Endothelial cell of umbilical vein (primary cell): ENCODE data around the gene THSD4. TPM values are rescaled to one million over a fixed set of nuclear protein-coding genes. Genes with fewer than 3 reads are reported as not detected.

Experiments used
- BruUV-seq: library from RNA; stranded (reverse); fragments of 400-500 nt; replicated peaks from 2 replicates; lab custom pipeline; 2021; lab: Mats Ljungman, UMichigan
- CTCF ChIA-PET: fragments of 300-600, 350-600 bp; sonication (Branson Sonifier 250); formaldehyde crosslinking; loops from one replicate; lab custom pipeline; 2021; ENCODE audit warnings: antibody characterized with exemption, inconsistent platforms; lab: Charles Lee
- POLR2A ChIA-PET: fragments of 300-600, 350-600 bp; sonication (Branson Sonifier 250); formaldehyde crosslinking; loops from one replicate; lab custom pipeline; 2021; ENCODE audit warnings: antibody characterized with exemption, inconsistent platforms; lab: Charles Lee
- DNase-seq: peaks from one replicate; pipeline ENCODE4 v3.0.0-alpha.2; 2011; ENCODE audit warnings: low read depth, low spot score
- FAIRE-seq: peaks from 2 replicates; lab custom pipeline; 2011; peaks lifted over from hg19 to GRCh38; lab: Jason Lieb, UNC
- H2AFZ ChIP-seq: 2 replicates; pipeline ENCODE4 v1.6.0; 2012; ENCODE audit warnings: low read depth, low read length, control low read depth, inconsistent platforms
- H3K27ac ChIP-seq: 2 replicates; pipeline ENCODE4 v1.5.1; 2011; ENCODE audit warnings: low read depth, mild to moderate bottlenecking, control low read depth, low read length, moderate library complexity; ENCODE audit not compliant: insufficient read depth
- H3K27me3 ChIP-seq, 2 experiments: 2 replicates each; pipeline versions ENCODE4 v1.6.0 to v1.6.1; 2011; ENCODE audit warnings: low read length in 2 of 2, mixed read lengths in 1 of 2; ENCODE audit not compliant: control insufficient read depth in 2 of 2, insufficient read depth in 2 of 2
- H3K36me3 ChIP-seq, 2 experiments: 2 replicates in 1 of 2; 3 replicates in 1 of 2; pipeline ENCODE4 v1.5.1; 2011; ENCODE audit warnings: low read length in 2 of 2, mild to moderate bottlenecking in 1 of 2, moderate library complexity in 1 of 2; ENCODE audit not compliant: control insufficient read depth in 2 of 2, insufficient read depth in 2 of 2; ENCODE audit errors: extremely low read depth in 1 of 2
- H3K4me1 ChIP-seq: 3 replicates; pipeline ENCODE4 v1.5.1; 2011; ENCODE audit warnings: mild to moderate bottlenecking, low read length; ENCODE audit not compliant: control insufficient read depth, insufficient read depth; ENCODE audit errors: extremely low read depth
- H3K4me2 ChIP-seq: 2 replicates; pipeline ENCODE4 v1.6.1; 2011; ENCODE audit warnings: low read length, control low read depth, mixed read lengths; ENCODE audit not compliant: insufficient read depth
- H3K4me3 ChIP-seq, 3 experiments: fragments of 200-600 bp in 1 of 3; sonication (generic), shearing (Covaris generic) in 1 of 3; replicated peaks in 1 of 3; 2 replicates each; pipeline ENCODE4 v1.5.1; 2011 to 2016; ENCODE audit warnings: control low read depth in 3 of 3, low read length in 3 of 3, mild to moderate bottlenecking in 2 of 3, inconsistent platforms in 1 of 3, low read depth in 1 of 3, moderate library complexity in 1 of 3; ENCODE audit not compliant: insufficient read depth in 1 of 3
- H3K79me2 ChIP-seq: 2 replicates; pipeline ENCODE4 v1.6.0; 2012; ENCODE audit warnings: low read length, inconsistent platforms; ENCODE audit not compliant: control insufficient read depth, insufficient read depth
- H3K9ac ChIP-seq: replicated peaks from 2 replicates; pipeline ENCODE3; 2011; ENCODE audit warnings: low read length, control low read depth; ENCODE audit not compliant: insufficient read depth; ENCODE audit errors: extremely low read depth
- H3K9me1 ChIP-seq: replicated peaks from 3 replicates; pipeline ENCODE4 v1.6.0; 2011; ENCODE audit warnings: mild to moderate bottlenecking, low read length; ENCODE audit not compliant: control insufficient read depth, insufficient read depth; ENCODE audit errors: extremely low read depth
- H3K9me3 ChIP-seq: replicated peaks from 2 replicates; pipeline ENCODE4 v1.5.1; 2012; ENCODE audit warnings: low read length, inconsistent platforms; ENCODE audit not compliant: control insufficient read depth, insufficient read depth
- H4K20me1 ChIP-seq: replicated peaks from 2 replicates; pipeline ENCODE3; 2011; ENCODE audit warnings: mild to moderate bottlenecking, low read length; ENCODE audit not compliant: control insufficient read depth, insufficient read depth; ENCODE audit errors: extremely low read depth
- EZH2 ChIP-seq: IDR thresholded peaks from 2 replicates; pipeline ENCODE4 v1.6.1; 2012; ENCODE audit warnings: borderline replicate concordance, low read depth, mild to moderate bottlenecking, moderate library complexity, low read length, inconsistent platforms; ENCODE audit not compliant: severe bottlenecking
- FOS ChIP-seq: IDR thresholded peaks from 2 replicates; pipeline ENCODE4 v1.6.1; 2011; ENCODE audit warnings: mild to moderate bottlenecking, low read length, moderate library complexity, borderline replicate concordance; ENCODE audit not compliant: insufficient read depth
- GATA2 ChIP-seq: IDR thresholded peaks from 2 replicates; pipeline ENCODE4 v1.7.0; 2011; ENCODE audit warnings: low read depth, mild to moderate bottlenecking, moderate library complexity, mixed read lengths, low read length; ENCODE audit not compliant: insufficient read length, insufficient read depth
- JUN ChIP-seq: IDR thresholded peaks from 2 replicates; pipeline ENCODE4 v1.6.1; 2011; ENCODE audit warnings: borderline replicate concordance, low read depth; ENCODE audit not compliant: insufficient read length, insufficient read depth
- MAX ChIP-seq: IDR thresholded peaks from 2 replicates; pipeline ENCODE4 v1.6.1; 2011; ENCODE audit not compliant: insufficient read depth, insufficient read length
- MYC ChIP-seq: IDR thresholded peaks from one replicate; pipeline ENCODE4 v1.6.1; 2011; ENCODE audit warnings: mild to moderate bottlenecking, low read depth, low read length
- POLR2A ChIP-seq: IDR thresholded peaks from 2 replicates; pipeline ENCODE4 v1.6.1; 2012; ENCODE audit warnings: low read depth, mild to moderate bottlenecking, control low read depth, low read length
- POLR2AphosphoS5 ChIP-seq: IDR thresholded peaks from 2 replicates; pipeline ENCODE4 v1.6.1; 2012; ENCODE audit warnings: low read depth, mild to moderate bottlenecking, control low read depth, low read length, moderate library complexity; ENCODE audit not compliant: insufficient read depth
- dilution Hi-C: fragments of 300-500 bp; cut with MboI; formaldehyde crosslinking; loops from one replicate; pipeline ENCODE4 v1.15.0; 2019; ENCODE audit warnings: low sequenced_read_pairs; ENCODE audit not compliant: extremely low pct_ligation_motif_present
- intact Hi-C: fragments of 100-400 bp; cut with micrococcal nuclease; formaldehyde crosslinking; loops from one replicate; pipeline ENCODE4 v1.10.0; 2022
- polyA plus RNA-seq, 4 experiments: library from polyadenylated mRNA; depleted of rRNA in 3 of 4; stranded (reverse) in 3 of 4; unstranded in 1 of 4; fragments of >200 nt; gene quantifications; 2 replicates each; pipeline versions ENCODE4 v1.2.1 to v1.2.3, GENCODE V29; 2011 to 2012; ENCODE audit warnings: missing spikeins in 1 of 4
- total RNA-seq: library from RNA; stranded (reverse); gene quantifications from 2 replicates; pipeline ENCODE4 v1.2.3, GENCODE V29; 2021
- TF ChIP-seq, protein P1 (sequence below), 2 donors: IDR thresholded peaks; 1 replicate in 1 of 2; 2 replicates in 1 of 2; pipeline ENCODE4 v1.5.1; 2011; ENCODE audit warnings: low read length in 2 of 2, mild to moderate bottlenecking in 2 of 2, moderate library complexity in 2 of 2, control low read depth in 1 of 2, inconsistent platforms in 1 of 2, low read depth in 1 of 2; ENCODE audit not compliant: insufficient read depth in 1 of 2; ENCODE audit errors: extremely low read depth in 1 of 2

Gene THSD4
- total and polyA plus RNA-seq, 2 donors (not counting 3 experiments of a cell fraction or from before 2014, with no cell fraction given): 9.9 to 25.4 TPM

- H3K9me3 ChIP-seq: no peaks in the 10 kb centered on the region
- H4K20me1 ChIP-seq: no peaks in the 10 kb centered on the region
- H3K9ac ChIP-seq: no peak overlapping the region
- BruUV-seq: no TSS peak
- no peak overlapping the region for H2AFZ ChIP-seq
- H3K36me3 ChIP-seq: no peaks in the 10 kb centered on the region
- no peak overlapping the region for H3K4me2 ChIP-seq
- H3K27ac ChIP-seq: no peak overlapping the region
- ChIA-PET CTCF (no interaction called here), POLR2A (no interaction called here)
- intact Hi-C loops: no loop called here
- H3K27me3 ChIP-seq: no peaks in the 10 kb centered on the region
- no peaks in the 10 kb centered on the region for H3K4me1 ChIP-seq
- no peak overlapping the region for H3K4me3 ChIP-seq
- DNase-seq (no peak), FAIRE-seq (no peak)
- TF ChIP-seq JUN (no peak), MAX (no peak), GATA2 (no peak), FOS (no peak), POLR2AphosphoS5 (no peak), EZH2 (no peak), MYC (no peak), POLR2A (no peak)
- TF ChIP-seq, protein P1, sequence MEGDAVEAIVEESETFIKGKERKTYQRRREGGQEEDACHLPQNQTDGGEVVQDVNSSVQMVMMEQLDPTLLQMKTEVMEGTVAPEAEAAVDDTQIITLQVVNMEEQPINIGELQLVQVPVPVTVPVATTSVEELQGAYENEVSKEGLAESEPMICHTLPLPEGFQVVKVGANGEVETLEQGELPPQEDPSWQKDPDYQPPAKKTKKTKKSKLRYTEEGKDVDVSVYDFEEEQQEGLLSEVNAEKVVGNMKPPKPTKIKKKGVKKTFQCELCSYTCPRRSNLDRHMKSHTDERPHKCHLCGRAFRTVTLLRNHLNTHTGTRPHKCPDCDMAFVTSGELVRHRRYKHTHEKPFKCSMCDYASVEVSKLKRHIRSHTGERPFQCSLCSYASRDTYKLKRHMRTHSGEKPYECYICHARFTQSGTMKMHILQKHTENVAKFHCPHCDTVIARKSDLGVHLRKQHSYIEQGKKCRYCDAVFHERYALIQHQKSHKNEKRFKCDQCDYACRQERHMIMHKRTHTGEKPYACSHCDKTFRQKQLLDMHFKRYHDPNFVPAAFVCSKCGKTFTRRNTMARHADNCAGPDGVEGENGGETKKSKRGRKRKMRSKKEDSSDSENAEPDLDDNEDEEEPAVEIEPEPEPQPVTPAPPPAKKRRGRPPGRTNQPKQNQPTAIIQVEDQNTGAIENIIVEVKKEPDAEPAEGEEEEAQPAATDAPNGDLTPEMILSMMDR (IDR thresholded peaks at IDR 0.05; ENCODE audit: extremely low read depth in 1 of 2, insufficient read depth in 1 of 2, low read depth in 1 of 2, low read length in 2 of 2): no peak
- dilution Hi-C loops: no loop called here
- no peaks in the 10 kb centered on the region for H3K9me1 ChIP-seq
- no peaks in the 10 kb centered on the region for H3K79me2 ChIP-seq
Measured at GRCh38 chr15:71183063-71183462, 67.8 kb downstream of the THSD4 start.
